Transverse colon (tissue), 4 donors: ENCODE results near the gene TRAIP. TPM values are rescaled to one million over a fixed set of nuclear protein-coding genes. Genes with fewer than 3 reads are reported as not detected.
"Not testable (repeated sequence)": the region's sequence is repeated elsewhere in the genome, so short reads cannot be mapped to it uniquely, and the experiment has no call there.

Source experiments
- DNase-seq: peaks from one replicate; pipeline ENCODE4 v3.0.0-alpha.2; 2019
- H3K27ac ChIP-seq, 4 donors: fragments of 200-600 bp; sonication (generic); 2 replicates each; pipeline ENCODE4 v1.5.1; 2016 to 2018; ENCODE audit warnings: inconsistent platforms in 4 of 4
- H3K27me3 ChIP-seq: fragments of 200-600 bp; sonication (generic); 2 replicates; pipeline ENCODE4 v1.5.1; 2017; ENCODE audit warnings: inconsistent platforms
- H3K36me3 ChIP-seq, 4 donors: fragments of 200-600 bp; sonication (generic); 2 replicates each; pipeline ENCODE4 v1.5.1; 2017 to 2019; ENCODE audit warnings: inconsistent platforms in 4 of 4
- H3K4me1 ChIP-seq, 4 donors: fragments of 200-600 bp; sonication (generic); 2 replicates each; pipeline ENCODE4 v1.5.1; 2017 to 2020; ENCODE audit warnings: inconsistent platforms in 4 of 4
- H3K4me3 ChIP-seq, 4 donors: fragments of 200-600 bp; sonication (generic); 1 replicate in 1 of 4; 2 replicates in 3 of 4; pipeline versions ENCODE4 v1.5.1 to v1.6.1; 2017 to 2019; ENCODE audit warnings: inconsistent platforms in 4 of 4
- H3K9me3 ChIP-seq, 2 donors: fragments of 200-600 bp; sonication (generic); 2 replicates each; pipeline ENCODE4 v1.5.1; 2017 to 2019; ENCODE audit warnings: inconsistent platforms in 2 of 2
- EP300 ChIP-seq: sonication (generic); formaldehyde crosslinking; IDR thresholded peaks from one replicate; pipeline ENCODE4 v1.6.1; 2017; ENCODE audit warnings: antibody characterized with exemption, low read depth
- POLR2A ChIP-seq: fragments of 450-650 bp; IDR thresholded peaks from one replicate; pipeline ENCODE4 v1.6.1; 2016; ENCODE audit warnings: antibody characterized with exemption, mild to moderate bottlenecking, moderate library complexity
- POLR2AphosphoS5 ChIP-seq, 3 donors: sonication (generic); formaldehyde crosslinking; IDR thresholded peaks; one replicate each; pipeline ENCODE4 v1.6.1; 2016; ENCODE audit warnings: antibody characterized with exemption in 3 of 3
- WGBS, 2 donors: methylation state at CpG; one replicate each; pipeline ENCODE4 v1.1.5; 2018; ENCODE audit warnings: low coverage in 1 of 2; 5-methylcytosine and 5-hydroxymethylcytosine counted together
- in situ Hi-C, 4 donors: fragments of 200-750 bp; cut with MboI; loops; one replicate each; pipeline versions ENCODE4 v1.15.0 to v1.15.1; 2017; ENCODE audit warnings: low sequenced_read_pairs in 3 of 4, low pct_ligation_motif_present in 1 of 4, low pct_unique_long_range_greater_than_20kb in 1 of 4
- intact Hi-C: fragments of 100-400 bp; cut with DNase I; formaldehyde crosslinking; loops from one replicate; pipeline ENCODE4 v1.15.1; 2023; ENCODE audit warnings: low total_unique reads
- total RNA-seq, 4 donors: library from RNA; depleted of rRNA; stranded (reverse); fragments of >200 nt; gene quantifications; one replicate each; pipeline ENCODE4 v1.1.0, GENCODE V29; 2016
- TF ChIP-seq, protein P1 (sequence below), 5 experiments: fragments of 200-600 bp in 3 of 5; fragments of 450-650 bp in 2 of 5; sonication (generic) in 3 of 5; IDR thresholded peaks; 1 replicate in 2 of 5; 2 replicates in 3 of 5; pipeline ENCODE4 v1.5.1; 2016 to 2017; ENCODE audit warnings: antibody characterized with exemption in 5 of 5, inconsistent platforms in 3 of 5, mild to moderate bottlenecking in 2 of 5, moderate library complexity in 1 of 5

Gene TRAIP, protein sequence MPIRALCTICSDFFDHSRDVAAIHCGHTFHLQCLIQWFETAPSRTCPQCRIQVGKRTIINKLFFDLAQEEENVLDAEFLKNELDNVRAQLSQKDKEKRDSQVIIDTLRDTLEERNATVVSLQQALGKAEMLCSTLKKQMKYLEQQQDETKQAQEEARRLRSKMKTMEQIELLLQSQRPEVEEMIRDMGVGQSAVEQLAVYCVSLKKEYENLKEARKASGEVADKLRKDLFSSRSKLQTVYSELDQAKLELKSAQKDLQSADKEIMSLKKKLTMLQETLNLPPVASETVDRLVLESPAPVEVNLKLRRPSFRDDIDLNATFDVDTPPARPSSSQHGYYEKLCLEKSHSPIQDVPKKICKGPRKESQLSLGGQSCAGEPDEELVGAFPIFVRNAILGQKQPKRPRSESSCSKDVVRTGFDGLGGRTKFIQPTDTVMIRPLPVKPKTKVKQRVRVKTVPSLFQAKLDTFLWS
- total RNA-seq, result 1 to 10 TPM; 1.2 to 1.7 (median 1.6) TPM

GRCh38 chr3:49856181-49857005 lies at the start of gene TRAIP:
TRAIP (minus strand) TSS chr3:49856564; CDS start chr3:49856453, 111 bp downstream.
- peak within 1 kb of the TSS; percentile 71 to 80 (median 75) for H3K27ac ChIP-seq
- in situ Hi-C loops, result no loop called here
- TF ChIP-seq EP300, result no peak
- TF ChIP-seq POLR2A, result peak; percentile 51
- peak; percentile 23 to 73 (median 55) for TF ChIP-seq POLR2AphosphoS5 (IDR thresholded peaks at IDR 0.05)

GRCh38 chr3:49904448-49904847 lies 48.1 kb upstream of the TRAIP start:
- H3K9me3 ChIP-seq, H3K27me3 ChIP-seq, in situ Hi-C loops, DNase-seq, H3K36me3 ChIP-seq: not testable (repeated sequence)
- peak overlapping the region in 1 of 4 donors; percentile 50 for H3K4me3 ChIP-seq
- peaks cover 29 to 73% (median 66%) of the 10 kb centered on the region in 4 donors for H3K4me1 ChIP-seq
- 97% methylated on average over 13 of the region's 13 CpGs; no CpG with 5 or more reads in 1 of the 2 donors for WGBS, 2 donors
- intact Hi-C loops, result loop anchor here (10.0 kb wide), 1 partner anchor 200 kb away; no protein-coding TSS in a partner anchor
- H3K27ac ChIP-seq, result peak overlapping the region; percentile 83 to 86 (median 85)

More at GRCh38 chr3:49856181-49857005, at the start of gene TRAIP:
- WGBS, 2 donors, result 6% methylated on average over 35 of the region's 52 CpGs; no CpG with 5 or more reads in 1 of the 2 donors
- Histone ChIP-seq H3K36me3 (no peaks in the 10 kb centered on the region), H3K4me3 (peak within 1 kb of the TSS; percentile 38 to 74 (median 50)), H3K27me3 (no peaks in the 10 kb centered on the region), H3K4me1 (peaks cover 6 to 14% (median 9%) of the 10 kb centered on the region in 4 donors), H3K9me3 (no peaks in the 10 kb centered on the region)
- peak; percentile 96 for DNase-seq
- intact Hi-C loops, result no loop called here

DNA sequence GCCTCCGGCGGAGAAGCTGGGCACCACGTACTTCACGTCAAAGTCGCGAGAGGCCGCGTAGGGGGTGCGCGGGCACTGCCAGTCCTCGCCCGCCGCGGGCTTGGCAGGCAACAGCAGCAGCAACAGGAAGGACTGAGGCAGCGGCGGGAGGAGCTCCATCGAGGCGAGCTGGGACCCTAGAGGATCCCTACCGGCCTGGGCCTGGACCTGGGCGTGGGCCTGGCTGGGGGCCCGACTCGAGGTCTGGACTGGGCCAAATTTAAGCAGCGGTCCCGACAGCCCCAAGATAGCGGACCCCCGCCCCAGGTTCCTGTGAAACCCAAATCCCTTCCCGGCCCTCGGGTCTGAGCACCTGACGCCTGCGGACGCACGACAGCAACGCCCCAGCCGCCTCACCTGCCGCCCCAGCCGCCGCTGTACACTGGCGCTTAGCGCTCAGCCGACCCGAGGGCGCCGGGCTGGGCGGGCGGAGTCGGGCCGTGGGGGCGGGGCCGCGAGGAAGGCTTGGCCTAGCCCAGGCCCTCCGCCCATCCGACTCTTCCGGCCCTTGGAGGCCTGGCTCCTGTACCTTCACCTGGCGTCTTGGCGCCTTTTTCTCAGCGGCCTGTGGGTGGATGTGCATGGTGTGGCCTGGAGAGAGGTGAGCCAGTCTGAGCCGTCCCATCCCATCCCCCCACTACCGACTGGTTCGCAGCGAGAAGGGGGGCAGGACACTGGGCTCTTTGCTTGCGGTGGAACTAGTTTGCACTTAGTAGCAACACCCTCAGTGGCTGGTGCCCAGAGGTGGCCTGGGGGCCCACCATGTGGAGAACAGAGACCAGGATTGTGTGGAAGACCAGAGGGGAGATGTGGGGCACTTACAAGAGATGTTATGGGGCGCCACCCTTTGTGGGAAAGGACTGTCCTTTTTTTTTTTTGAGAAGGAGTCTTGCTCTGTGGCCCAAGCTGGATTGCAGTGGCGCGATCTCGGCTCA lies 47.4 kb upstream of the TRAIP start, which contains the start of gene MST1R:
Gene MST1R (minus strand): TSS at position 423 of the 974 bp plus-strand sequence. CDS start 264 bp downstream, at position 159.
- 34% methylated on average over 47 of the region's 65 CpGs; no CpG with 5 or more reads in 1 of the 2 donors for WGBS, 2 donors

More for the DNA sequence above, 47.4 kb upstream of the TRAIP start, which contains the start of gene MST1R:
- Histone ChIP-seq H3K27ac (peak within 1 kb of the TSS; percentile 83 to 86 (median 85)), H3K9me3 (no peaks in the 10 kb centered on the region), H3K27me3 (no peaks in the 10 kb centered on the region), H3K4me1 (peaks cover 29 to 73% (median 66%) of the 10 kb centered on the region in 4 donors), H3K36me3 (no peaks in the 10 kb centered on the region), H3K4me3 (peak within 1 kb of the TSS; percentile 17 to 50 (median 38))
- intact Hi-C loops, result loop anchor here (10.0 kb wide), 1 partner anchor 199 kb away; no protein-coding TSS in a partner anchor
- TF ChIP-seq POLR2AphosphoS5 (IDR thresholded peaks at IDR 0.05) (peak; percentile 80 to 97 (median 97)), POLR2A (peak; percentile 97), EP300 (no peak)
- TF ChIP-seq, protein P1, sequence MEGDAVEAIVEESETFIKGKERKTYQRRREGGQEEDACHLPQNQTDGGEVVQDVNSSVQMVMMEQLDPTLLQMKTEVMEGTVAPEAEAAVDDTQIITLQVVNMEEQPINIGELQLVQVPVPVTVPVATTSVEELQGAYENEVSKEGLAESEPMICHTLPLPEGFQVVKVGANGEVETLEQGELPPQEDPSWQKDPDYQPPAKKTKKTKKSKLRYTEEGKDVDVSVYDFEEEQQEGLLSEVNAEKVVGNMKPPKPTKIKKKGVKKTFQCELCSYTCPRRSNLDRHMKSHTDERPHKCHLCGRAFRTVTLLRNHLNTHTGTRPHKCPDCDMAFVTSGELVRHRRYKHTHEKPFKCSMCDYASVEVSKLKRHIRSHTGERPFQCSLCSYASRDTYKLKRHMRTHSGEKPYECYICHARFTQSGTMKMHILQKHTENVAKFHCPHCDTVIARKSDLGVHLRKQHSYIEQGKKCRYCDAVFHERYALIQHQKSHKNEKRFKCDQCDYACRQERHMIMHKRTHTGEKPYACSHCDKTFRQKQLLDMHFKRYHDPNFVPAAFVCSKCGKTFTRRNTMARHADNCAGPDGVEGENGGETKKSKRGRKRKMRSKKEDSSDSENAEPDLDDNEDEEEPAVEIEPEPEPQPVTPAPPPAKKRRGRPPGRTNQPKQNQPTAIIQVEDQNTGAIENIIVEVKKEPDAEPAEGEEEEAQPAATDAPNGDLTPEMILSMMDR (IDR thresholded peaks at IDR 0.05), result peak in 2 of 5 experiments; percentile 30 to 40
- in situ Hi-C loops, result no loop called here
- DNase-seq, result peak; percentile 94
